PC-3 (cell line): ENCODE measurements around the gene GLDC. TPM values are rescaled to one million over a fixed set of nuclear protein-coding genes. Genes with fewer than 3 reads are reported as not detected.

Source experiments
- ATAC-seq: fragments of 200-7000 bp; cut with Tn5 transposase; 2 replicates; pipeline ENCODE4 v1.9.1; 2020; ENCODE audit warnings: mild to moderate bottlenecking, moderate library complexity
- BruUV-seq: library from RNA; stranded (reverse); fragments of 400-500 nt; replicated peaks from 2 replicates; lab custom pipeline; 2021; lab: Mats Ljungman, UMichigan
- CTCF ChIA-PET: fragments of 300-600 bp; sonication (Branson Sonifier 250); formaldehyde crosslinking; loops from one replicate; lab custom pipeline; 2022; ENCODE audit warnings: antibody characterized with exemption; lab: Charles Lee
- POLR2A ChIA-PET: fragments of 300-600 bp; sonication (Branson Sonifier 250); formaldehyde crosslinking; loops from one replicate; lab custom pipeline; 2022; ENCODE audit warnings: antibody characterized with exemption; ENCODE audit not compliant: unreplicated experiment; lab: Charles Lee
- DNase-seq: peaks from one replicate; pipeline ENCODE4 v3.0.0-alpha.2; 2015
- H2AFZ ChIP-seq: fragments of 300-600 bp; sonication (generic); 2 replicates; pipeline ENCODE4 v1.6.0; 2016; ENCODE audit warnings: antibody characterized with exemption, low read length
- H3F3A ChIP-seq: fragments of 300-600 bp; sonication (generic); one replicate; pipeline ENCODE4 v1.6.0; 2017; ENCODE audit warnings: antibody characterized with exemption, low read length, control low read depth, mild to moderate bottlenecking; ENCODE audit not compliant: unreplicated experiment
- H3K27ac ChIP-seq: fragments of 300-600 bp; sonication (generic); 2 replicates; pipeline ENCODE4 v1.5.1; 2016; ENCODE audit warnings: mild to moderate bottlenecking, low read length
- H3K27me3 ChIP-seq: fragments of 300-600 bp; sonication (generic); 2 replicates; pipeline ENCODE4 v1.6.1; 2016; ENCODE audit warnings: low read length, mixed read lengths
- H3K36me3 ChIP-seq: fragments of 300-600 bp; sonication (generic); 2 replicates; pipeline ENCODE4 v1.6.1; 2016; ENCODE audit warnings: low read depth, mixed run types, low read length, mixed read lengths
- H3K4me1 ChIP-seq: fragments of 300-600 bp; sonication (generic); 2 replicates; pipeline ENCODE4 v1.5.1; 2016; ENCODE audit warnings: low read length; ENCODE audit not compliant: insufficient read depth
- H3K4me2 ChIP-seq: fragments of 300-600 bp; sonication (generic); 2 replicates; pipeline ENCODE4 v1.6.0; 2016; ENCODE audit warnings: low read length
- H3K4me3 ChIP-seq: fragments of 300-600 bp; sonication (generic); 2 replicates; pipeline ENCODE4 v1.5.1; 2016; ENCODE audit warnings: mild to moderate bottlenecking, low read length, mixed read lengths
- H3K79me2 ChIP-seq: fragments of 300-600 bp; sonication (generic); 2 replicates; pipeline ENCODE4 v1.6.1; 2017; ENCODE audit warnings: low read length, mixed read lengths
- H3K9ac ChIP-seq: fragments of 300-600 bp; sonication (generic); 2 replicates; pipeline ENCODE4 v1.6.0; 2016; ENCODE audit warnings: mild to moderate bottlenecking, low read length
- H3K9me2 ChIP-seq: fragments of 300-600 bp; sonication (generic); replicated peaks from 2 replicates; pipeline ENCODE4 v1.6.1; 2016; ENCODE audit warnings: mixed run types, low read length, mixed read lengths
- H3K9me3 ChIP-seq: fragments of 300-600 bp; sonication (generic); 2 replicates; pipeline ENCODE4 v1.6.1; 2016; ENCODE audit warnings: low read length, mixed read lengths
- H4K20me1 ChIP-seq: fragments of 300-600 bp; sonication (generic); 2 replicates; pipeline ENCODE4 v1.6.1; 2016; ENCODE audit warnings: low read length, mixed read lengths
- EZH2 ChIP-seq: fragments of 300-600 bp; sonication (generic); IDR thresholded peaks from one replicate; pipeline ENCODE4 v1.6.1; 2017; ENCODE audit warnings: antibody characterized with exemption, mild to moderate bottlenecking, low read length; ENCODE audit not compliant: unreplicated experiment
- EZH2phosphoT487 ChIP-seq: fragments of 300-600 bp; sonication (generic); IDR thresholded peaks from 2 replicates; pipeline ENCODE4 v1.6.1; 2018; ENCODE audit warnings: mild to moderate bottlenecking, antibody characterized with exemption, low read length, borderline replicate concordance
- intact Hi-C: fragments of 100-400 bp; cut with micrococcal nuclease; formaldehyde crosslinking; loops from 2 replicates; pipeline ENCODE4 v1.9.0; 2023
- total RNA-seq: library from RNA; depleted of rRNA; stranded (reverse); fragments of >200 nt; gene quantifications from 2 replicates; pipeline ENCODE4 v1.2.3, GENCODE V29; 2014
- TF ChIP-seq, protein P1 (sequence below): fragments of 300-600 bp; sonication (generic); conservative IDR thresholded peaks from 2 replicates; pipeline ENCODE4 v1.5.1; 2017; ENCODE audit warnings: antibody characterized with exemption, low read depth, mild to moderate bottlenecking, low read length

The GLDC gene
- total RNA-seq, 1 experiment from 2014 or later = 8.1 TPM

GRCh38 chr9:6677803-6678202 is 32.3 kb upstream of the GLDC start:
- Histone ChIP-seq H2AFZ (no peak overlapping the region), H3K79me2 (peaks cover 11% of the 10 kb centered on the region), H3K36me3 (no peaks in the 10 kb centered on the region), H3K9ac (no peak overlapping the region), H3K9me3 (no peaks in the 10 kb centered on the region), H3K27ac (no peak overlapping the region), H3K27me3 (no peaks in the 10 kb centered on the region), H3F3A (no peaks in the 10 kb centered on the region), H3K4me2 (no peak overlapping the region), H3K9me2 (no peaks in the 10 kb centered on the region), H4K20me1 (no peaks in the 10 kb centered on the region), H3K4me3 (no peak overlapping the region), H3K4me1 (peaks cover 12% of the 10 kb centered on the region)
- intact Hi-C loops = no loop called here
- ChIA-PET CTCF (no interaction called here), POLR2A (no interaction called here)
- no peak for ATAC-seq
- no peak for TF ChIP-seq EZH2
- TF ChIP-seq, protein P1, sequence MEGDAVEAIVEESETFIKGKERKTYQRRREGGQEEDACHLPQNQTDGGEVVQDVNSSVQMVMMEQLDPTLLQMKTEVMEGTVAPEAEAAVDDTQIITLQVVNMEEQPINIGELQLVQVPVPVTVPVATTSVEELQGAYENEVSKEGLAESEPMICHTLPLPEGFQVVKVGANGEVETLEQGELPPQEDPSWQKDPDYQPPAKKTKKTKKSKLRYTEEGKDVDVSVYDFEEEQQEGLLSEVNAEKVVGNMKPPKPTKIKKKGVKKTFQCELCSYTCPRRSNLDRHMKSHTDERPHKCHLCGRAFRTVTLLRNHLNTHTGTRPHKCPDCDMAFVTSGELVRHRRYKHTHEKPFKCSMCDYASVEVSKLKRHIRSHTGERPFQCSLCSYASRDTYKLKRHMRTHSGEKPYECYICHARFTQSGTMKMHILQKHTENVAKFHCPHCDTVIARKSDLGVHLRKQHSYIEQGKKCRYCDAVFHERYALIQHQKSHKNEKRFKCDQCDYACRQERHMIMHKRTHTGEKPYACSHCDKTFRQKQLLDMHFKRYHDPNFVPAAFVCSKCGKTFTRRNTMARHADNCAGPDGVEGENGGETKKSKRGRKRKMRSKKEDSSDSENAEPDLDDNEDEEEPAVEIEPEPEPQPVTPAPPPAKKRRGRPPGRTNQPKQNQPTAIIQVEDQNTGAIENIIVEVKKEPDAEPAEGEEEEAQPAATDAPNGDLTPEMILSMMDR = no peak
- no peak for TF ChIP-seq EZH2phosphoT487
- DNase-seq = no peak
- no TSS peak for BruUV-seq

GRCh38 chr9:6676254-6676921 is 30.9 kb upstream of the GLDC start:
- no TSS peak for BruUV-seq
- no peaks in the 10 kb centered on the region for H3K9me3 ChIP-seq
- H3K9me2 ChIP-seq = no peaks in the 10 kb centered on the region
- H3K79me2 ChIP-seq = no peaks in the 10 kb centered on the region
- no peaks in the 10 kb centered on the region for H4K20me1 ChIP-seq
- ChIA-PET POLR2A (no interaction called here), CTCF (no interaction called here)
- H3K4me1 ChIP-seq = peaks cover 12% of the 10 kb centered on the region
- ATAC-seq (no peak), DNase-seq (no peak)
- H3K27ac ChIP-seq = no peak overlapping the region
- no peaks in the 10 kb centered on the region for H3F3A ChIP-seq
- intact Hi-C loops = no loop called here
- no peak overlapping the region for H2AFZ ChIP-seq
- H3K4me2 ChIP-seq = no peak overlapping the region
- no peak overlapping the region for H3K9ac ChIP-seq
- no peak for TF ChIP-seq EZH2phosphoT487
- TF ChIP-seq, protein P1 = no peak
- no peak for TF ChIP-seq EZH2
- no peak overlapping the region for H3K4me3 ChIP-seq
- no peaks in the 10 kb centered on the region for H3K27me3 ChIP-seq
- H3K36me3 ChIP-seq = no peaks in the 10 kb centered on the region

DNA sequence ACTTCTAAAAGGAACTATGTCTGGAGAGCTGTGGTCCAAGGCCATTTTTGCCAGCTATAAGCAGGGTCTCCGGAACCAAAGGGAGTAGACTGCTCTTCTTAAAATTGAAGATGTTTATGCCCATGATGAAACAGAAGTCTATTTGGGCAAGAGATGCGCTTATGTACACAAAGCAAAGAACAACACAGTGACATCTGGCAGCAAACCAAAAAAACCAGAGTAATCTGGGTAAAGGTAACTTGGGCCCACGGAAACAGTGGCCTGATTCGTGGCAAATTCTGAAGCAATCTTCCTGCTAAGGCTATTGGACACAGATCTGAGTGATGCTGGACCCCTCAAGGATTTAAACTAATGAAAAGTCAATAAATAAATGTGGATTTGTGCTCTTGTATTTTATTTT is 29.7 kb upstream of the GLDC start:
- Histone ChIP-seq H2AFZ (no peak overlapping the region), H3F3A (no peaks in the 10 kb centered on the region), H3K9me2 (no peaks in the 10 kb centered on the region), H4K20me1 (no peaks in the 10 kb centered on the region), H3K27me3 (no peaks in the 10 kb centered on the region), H3K79me2 (no peaks in the 10 kb centered on the region), H3K9ac (no peak overlapping the region), H3K36me3 (no peaks in the 10 kb centered on the region), H3K4me2 (no peak overlapping the region), H3K4me1 (peaks cover 9% of the 10 kb centered on the region), H3K4me3 (no peak overlapping the region), H3K9me3 (no peaks in the 10 kb centered on the region), H3K27ac (no peak overlapping the region)
- ChIA-PET POLR2A (no interaction called here), CTCF (no interaction called here)
- DNase-seq (no peak), ATAC-seq (no peak)
- no TSS peak for BruUV-seq
- TF ChIP-seq EZH2phosphoT487 = no peak
- TF ChIP-seq, protein P1 = no peak
- no peak for TF ChIP-seq EZH2
- intact Hi-C loops = no loop called here
